ENCODE data around the gene STEAP2.

Gene STEAP2

GRCh38 chr7:90276033-90276728, 64.6 kb downstream of the STEAP2 start:
- no peak for DNase-seq

Data from NCI-H510A treated with DMSO at 0.1 percent for 48 hours (cell line).